Kidney (tissue), 14 donors: ENCODE results near the gene STMP1. TPM values are rescaled to one million over a fixed set of nuclear protein-coding genes. Genes with fewer than 3 reads are reported as not detected.

Experiments used
- DNase-seq, 5 donors: peaks; one replicate each; pipeline ENCODE4 v3.0.0-alpha.2; 2013 to 2020
- FAIRE-seq: peaks from 2 replicates; lab custom pipeline; 2012; peaks lifted over from hg19 to GRCh38; lab: Jason Lieb, UNC
- H3K27ac ChIP-seq, 2 donors: one replicate each; pipeline ENCODE4 v1.7.0; 2013; ENCODE audit warnings: low read depth in 2 of 2, low read length in 2 of 2, inconsistent platforms in 1 of 2
- H3K27me3 ChIP-seq: one replicate; pipeline ENCODE4 v1.7.1; 2013; ENCODE audit warnings: low read length, inconsistent platforms; ENCODE audit not compliant: control insufficient read depth, insufficient read depth
- H3K36me3 ChIP-seq, 3 donors: one replicate each; pipeline versions ENCODE4 v1.7.0 to v1.7.1; 2013; ENCODE audit warnings: low read length in 3 of 3, control low read depth in 1 of 3, inconsistent platforms in 1 of 3; ENCODE audit not compliant: insufficient read depth in 3 of 3, control insufficient read depth in 2 of 3
- H3K4me1 ChIP-seq, 3 donors: one replicate each; pipeline versions ENCODE4 v1.7.0 to v1.7.1; 2013; ENCODE audit warnings: low read length in 3 of 3, inconsistent platforms in 1 of 3, low read depth in 1 of 3; ENCODE audit not compliant: control insufficient read depth in 2 of 3, insufficient read depth in 2 of 3
- H3K4me3 ChIP-seq, 3 donors: one replicate each; pipeline versions ENCODE4 v1.7.0 to v1.8.1; 2013; ENCODE audit warnings: low read length in 3 of 3, control low read depth in 1 of 3, inconsistent platforms in 1 of 3
- H3K9ac ChIP-seq, 3 donors: one replicate each; pipeline versions ENCODE4 v1.7.0 to v1.7.1; 2013; ENCODE audit warnings: low read length in 3 of 3, control low read depth in 1 of 3, inconsistent platforms in 1 of 3
- H3K9me3 ChIP-seq, 3 donors: one replicate each; pipeline versions ENCODE4 v1.7.0 to v1.7.1; 2013; ENCODE audit warnings: low read length in 3 of 3, control low read depth in 1 of 3, inconsistent platforms in 1 of 3; ENCODE audit not compliant: control insufficient read depth in 2 of 3, insufficient read depth in 1 of 3
- CTCF ChIP-seq: IDR thresholded peaks from 3 replicates; pipeline ENCODE4 v1.5.1; 2012; ENCODE audit warnings: mild to moderate bottlenecking, moderate library complexity, borderline replicate concordance; ENCODE audit not compliant: insufficient read depth; ENCODE audit errors: extremely low read depth
- intact Hi-C: fragments of 100-400 bp; cut with DNase I; formaldehyde crosslinking; loops from one replicate; pipeline ENCODE4 v1.11.1; 2022
- polyA plus RNA-seq: library from polyadenylated mRNA; stranded (reverse); fragments of 350-450 nt; fragmentation: Illumina TruSeq; extraction: RNeasy Lipid Tissue Mini Kit (QIAGEN cat#74804); gene quantifications from one replicate; pipeline ENCODE4 v1.2.3, GENCODE V29; 2014; ENCODE audit warnings: low read depth, low replicate concordance; ENCODE audit not compliant: insufficient read depth
- total RNA-seq: library from RNA; stranded (reverse); fragmentation: NEBNext Ultra II Directional; extraction: Animal tissue kit (Norgen Biotek cat#: 25700); gene quantifications from one replicate; pipeline ENCODE4 v1.2.1, GENCODE V29; 2021
- donor health status: control.
- donor health status: control.
- donor health status: control.
- donor health status: control.
- donor health status: control.
- donor health status: DM: yes; HTN: yes; CAD: no.
- donor health status: Normal renal cell carcinoma (clear cell type).

STMP1 gene
- total and polyA plus RNA-seq, 2 donors from 2014 or later: 35.8 to 40.8 TPM

- Histone ChIP-seq H3K9me3 (no peaks in the 10 kb centered on the region), H3K4me1 (peaks cover 0 to 2% (median 0%) of the 10 kb centered on the region in 3 donors), H3K27ac (peak overlapping the region in 1 of 2 donors; percentile 37), H3K9ac (no peak overlapping the region), H3K36me3 (peaks cover 0 to 5% (median 2%) of the 10 kb centered on the region in 3 donors), H3K27me3 (no peaks in the 10 kb centered on the region), H3K4me3 (no peak overlapping the region)
- no peak for TF ChIP-seq CTCF
- intact Hi-C loops: no loop called here
- DNase-seq: no peak
- FAIRE-seq: peak; percentile 45
These were observed 16.6 kb downstream of the STMP1 start for GRCh38 chr7:135678612-135679575.

DNA sequence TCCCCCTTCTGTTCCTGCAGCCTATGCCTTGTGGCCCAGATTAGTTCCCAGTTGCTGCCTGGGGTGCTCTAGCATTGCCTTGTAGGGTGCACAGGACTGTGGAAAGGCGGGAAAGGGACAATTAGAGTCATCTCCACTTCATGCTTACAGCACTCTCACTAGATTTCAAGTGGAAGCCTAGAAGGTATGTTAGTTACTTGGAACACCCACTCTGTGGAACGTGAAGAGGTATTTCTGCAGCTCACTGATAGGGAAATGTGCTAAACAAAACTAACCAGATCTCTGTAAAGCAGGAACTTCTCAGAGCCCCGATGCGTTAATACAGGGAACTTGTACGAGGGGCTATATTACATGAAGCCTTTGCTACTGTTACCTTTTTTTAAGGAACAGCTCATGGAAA, 19.4 kb downstream of the STMP1 start:
- FAIRE-seq (no peak), DNase-seq (no peak)
- intact Hi-C loops: no loop called here
- Histone ChIP-seq H3K36me3 (peaks cover 0 to 5% (median 0%) of the 10 kb centered on the region in 3 donors), H3K9me3 (no peaks in the 10 kb centered on the region), H3K9ac (no peak overlapping the region), H3K27ac (no peak overlapping the region), H3K27me3 (no peaks in the 10 kb centered on the region), H3K4me1 (peaks cover 0 to 6% (median 0%) of the 10 kb centered on the region in 3 donors), H3K4me3 (no peak overlapping the region)
- no peak for TF ChIP-seq CTCF

- Histone ChIP-seq H3K27me3 (no peaks in the 10 kb centered on the region), H3K4me3 (no peak overlapping the region), H3K9me3 (no peaks in the 10 kb centered on the region), H3K27ac (no peak overlapping the region), H3K36me3 (peaks cover 0 to 5% (median 0%) of the 10 kb centered on the region in 3 donors), H3K9ac (no peak overlapping the region), H3K4me1 (peaks cover 0 to 6% (median 0%) of the 10 kb centered on the region in 3 donors)
- FAIRE-seq (no peak), DNase-seq (no peak)
- TF ChIP-seq CTCF: no peak
- intact Hi-C loops: no loop called here
These were observed 19.9 kb downstream of the STMP1 start for GRCh38 chr7:135682191-135682590.
